Nephron (organoid): ENCODE results near the gene CBFB.

Experiments
- H3K27ac Mint-ChIP-seq, 3 experiments: 2 replicates each; pipeline ENCODE4 v1.8.0; 2020; ENCODE audit warnings: mixed read lengths in 3 of 3, mild to moderate bottlenecking in 2 of 3, moderate library complexity in 1 of 3
- H3K27me3 Mint-ChIP-seq: 2 replicates; pipeline ENCODE4 v1.8.0; 2021; ENCODE audit warnings: low read depth, mild to moderate bottlenecking, moderate library complexity, mixed read lengths
- H3K36me3 Mint-ChIP-seq: 2 replicates; pipeline ENCODE4 v1.8.0; 2020; ENCODE audit warnings: low read depth, mixed read lengths
- H3K4me1 Mint-ChIP-seq: 2 replicates; pipeline ENCODE4 v1.8.0; 2020; ENCODE audit warnings: mixed read lengths
- H3K4me3 Mint-ChIP-seq, 3 experiments: 2 replicates each; pipeline ENCODE4 v1.8.0; 2020; ENCODE audit warnings: mild to moderate bottlenecking in 3 of 3, mixed read lengths in 3 of 3, moderate library complexity in 2 of 3
- H3K9me3 Mint-ChIP-seq: 2 replicates; pipeline ENCODE4 v1.8.0; 2020; ENCODE audit warnings: mixed read lengths
- TF ChIP-seq, protein P1 (sequence below), 3 experiments: fragments of 200-600 bp; sonication (generic); IDR thresholded peaks; one replicate each; pipeline ENCODE4 v1.5.0; 2021; ENCODE audit warnings: antibody characterized with exemption in 3 of 3; ENCODE audit not compliant: unreplicated experiment in 3 of 3

The CBFB gene

DNA sequence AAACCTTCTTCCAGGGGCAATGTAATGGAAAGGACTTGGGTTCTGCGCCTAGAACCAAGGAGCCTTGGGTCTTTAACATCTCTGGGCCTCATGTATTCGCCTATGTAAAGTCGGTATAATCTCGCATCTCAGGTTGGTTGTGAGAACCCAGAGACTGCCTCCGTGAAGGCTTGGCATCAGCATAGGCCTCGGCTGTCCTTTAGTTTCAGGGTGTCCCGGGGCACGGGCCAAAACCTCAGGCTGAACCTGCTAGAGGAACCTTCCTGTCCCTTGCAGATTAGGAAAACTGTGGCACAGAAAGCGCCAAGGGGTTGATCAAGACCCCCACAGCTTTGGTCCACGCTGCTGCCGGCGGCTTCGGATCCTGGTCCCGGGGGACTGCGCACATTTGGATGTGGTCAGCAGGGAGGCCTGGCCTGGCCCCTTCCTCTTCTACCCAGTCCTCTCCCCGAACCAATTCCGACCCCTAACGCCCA lies 80.0 kb downstream of the CBFB start:
- peaks cover 40% of the 10 kb centered on the region for H3K4me1 Mint-ChIP-seq
- peaks cover 3% of the 10 kb centered on the region for H3K27me3 Mint-ChIP-seq
- peak overlapping the region; percentile 99 to 100 (median 100) for H3K4me3 Mint-ChIP-seq
- H3K9me3 Mint-ChIP-seq, result no peaks in the 10 kb centered on the region
- TF ChIP-seq, protein P1, sequence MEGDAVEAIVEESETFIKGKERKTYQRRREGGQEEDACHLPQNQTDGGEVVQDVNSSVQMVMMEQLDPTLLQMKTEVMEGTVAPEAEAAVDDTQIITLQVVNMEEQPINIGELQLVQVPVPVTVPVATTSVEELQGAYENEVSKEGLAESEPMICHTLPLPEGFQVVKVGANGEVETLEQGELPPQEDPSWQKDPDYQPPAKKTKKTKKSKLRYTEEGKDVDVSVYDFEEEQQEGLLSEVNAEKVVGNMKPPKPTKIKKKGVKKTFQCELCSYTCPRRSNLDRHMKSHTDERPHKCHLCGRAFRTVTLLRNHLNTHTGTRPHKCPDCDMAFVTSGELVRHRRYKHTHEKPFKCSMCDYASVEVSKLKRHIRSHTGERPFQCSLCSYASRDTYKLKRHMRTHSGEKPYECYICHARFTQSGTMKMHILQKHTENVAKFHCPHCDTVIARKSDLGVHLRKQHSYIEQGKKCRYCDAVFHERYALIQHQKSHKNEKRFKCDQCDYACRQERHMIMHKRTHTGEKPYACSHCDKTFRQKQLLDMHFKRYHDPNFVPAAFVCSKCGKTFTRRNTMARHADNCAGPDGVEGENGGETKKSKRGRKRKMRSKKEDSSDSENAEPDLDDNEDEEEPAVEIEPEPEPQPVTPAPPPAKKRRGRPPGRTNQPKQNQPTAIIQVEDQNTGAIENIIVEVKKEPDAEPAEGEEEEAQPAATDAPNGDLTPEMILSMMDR (IDR thresholded peaks at IDR 0.05; ENCODE audit: unreplicated experiment in 3 of 3), result no peak
- H3K27ac Mint-ChIP-seq, result peak overlapping the region; percentile 98 to 99 (median 98)
- peaks cover 11% of the 10 kb centered on the region for H3K36me3 Mint-ChIP-seq

DNA sequence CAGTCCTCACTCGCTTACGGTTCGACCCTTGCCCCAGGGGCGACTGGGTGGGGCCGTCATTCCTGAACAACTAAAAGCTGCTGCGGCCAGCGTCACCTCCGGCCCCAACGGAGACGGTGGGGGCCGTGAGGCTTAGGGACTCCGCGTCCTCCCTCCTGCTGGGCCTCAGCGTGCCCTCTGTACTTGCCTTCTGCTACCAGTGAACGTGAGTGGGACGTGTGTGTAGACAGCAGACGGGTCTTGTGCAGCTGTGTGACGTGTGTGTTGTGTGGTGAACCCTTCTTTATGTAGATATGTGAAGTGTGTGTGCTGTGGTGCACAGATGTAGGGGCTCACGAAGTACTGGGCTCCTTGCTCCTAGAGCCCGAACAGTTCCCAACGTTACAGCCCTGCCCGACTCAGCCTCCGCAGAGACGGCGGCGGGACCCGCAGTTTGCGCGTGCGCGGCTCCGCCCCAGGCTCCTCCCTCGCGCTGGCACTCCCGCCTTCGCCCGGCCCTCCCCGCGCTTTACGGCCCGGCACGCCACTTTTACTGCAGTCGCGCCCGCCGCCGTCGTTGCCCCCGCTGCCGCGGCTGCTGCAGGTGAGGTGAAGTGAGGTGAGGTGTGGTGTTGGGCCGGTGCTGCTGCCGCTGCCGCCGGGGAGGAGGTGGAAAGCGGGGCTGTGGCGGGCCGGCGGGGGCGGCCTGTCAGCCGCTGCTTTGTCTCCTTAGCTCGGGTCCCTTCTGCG lies 80.6 kb downstream of the CBFB start, which contains the start of gene PHAF1:
TSS of gene PHAF1 (plus strand) at position 535 of the 729 bp plus-strand sequence. CDS start 235 bp downstream, outside the sequence.
- Mint-ChIP-seq H3K36me3 (peaks cover 11% of the 10 kb centered on the region), H3K9me3 (no peaks in the 10 kb centered on the region)

DNA sequence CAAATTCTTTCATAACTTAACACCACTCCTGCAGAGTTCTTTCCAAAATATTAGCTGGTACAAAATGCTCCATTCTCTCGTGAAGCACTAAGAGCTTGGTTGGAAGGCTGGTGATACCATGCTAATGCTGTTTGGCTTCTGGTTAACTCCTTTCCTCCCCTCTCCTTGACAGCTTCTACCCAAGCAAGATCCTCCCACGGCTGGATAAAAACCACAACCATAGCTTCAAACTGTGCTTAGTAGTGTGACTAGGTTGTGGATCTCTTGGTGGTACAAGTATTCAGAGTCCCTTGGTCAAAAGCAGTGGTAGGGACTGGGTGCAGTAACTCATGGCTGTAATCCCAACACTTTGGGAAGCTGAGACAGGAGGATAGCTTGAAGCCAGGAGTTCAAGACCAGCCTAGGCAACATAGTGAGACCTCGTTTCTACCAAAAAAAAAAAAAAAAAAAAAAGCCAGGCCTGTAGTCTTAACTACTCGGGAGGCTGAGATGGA lies 83.0 kb downstream of the CBFB start:
- H3K36me3 Mint-ChIP-seq, result peaks cover 15% of the 10 kb centered on the region
- H3K9me3 Mint-ChIP-seq, result no peaks in the 10 kb centered on the region
- TF ChIP-seq, protein P1 (IDR thresholded peaks at IDR 0.05; ENCODE audit: unreplicated experiment in 3 of 3), result no peak
- peaks cover 3% of the 10 kb centered on the region for H3K27me3 Mint-ChIP-seq
- peak overlapping the region; percentile 99 to 100 (median 100) for H3K4me3 Mint-ChIP-seq
- peaks cover 30% of the 10 kb centered on the region for H3K4me1 Mint-ChIP-seq
- H3K27ac Mint-ChIP-seq, result no peak overlapping the region

More for the DNA sequence above, 80.6 kb downstream of the CBFB start, which contains the start of gene PHAF1:
- Mint-ChIP-seq H3K4me1 (peaks cover 35% of the 10 kb centered on the region), H3K4me3 (peak within 1 kb of the TSS; percentile 99 to 100 (median 100)), H3K27me3 (peaks cover 3% of the 10 kb centered on the region), H3K27ac (peak within 1 kb of the TSS; percentile 98 to 99 (median 98))
- TF ChIP-seq, protein P1 (IDR thresholded peaks at IDR 0.05; ENCODE audit: unreplicated experiment in 3 of 3), result no peak

DNA sequence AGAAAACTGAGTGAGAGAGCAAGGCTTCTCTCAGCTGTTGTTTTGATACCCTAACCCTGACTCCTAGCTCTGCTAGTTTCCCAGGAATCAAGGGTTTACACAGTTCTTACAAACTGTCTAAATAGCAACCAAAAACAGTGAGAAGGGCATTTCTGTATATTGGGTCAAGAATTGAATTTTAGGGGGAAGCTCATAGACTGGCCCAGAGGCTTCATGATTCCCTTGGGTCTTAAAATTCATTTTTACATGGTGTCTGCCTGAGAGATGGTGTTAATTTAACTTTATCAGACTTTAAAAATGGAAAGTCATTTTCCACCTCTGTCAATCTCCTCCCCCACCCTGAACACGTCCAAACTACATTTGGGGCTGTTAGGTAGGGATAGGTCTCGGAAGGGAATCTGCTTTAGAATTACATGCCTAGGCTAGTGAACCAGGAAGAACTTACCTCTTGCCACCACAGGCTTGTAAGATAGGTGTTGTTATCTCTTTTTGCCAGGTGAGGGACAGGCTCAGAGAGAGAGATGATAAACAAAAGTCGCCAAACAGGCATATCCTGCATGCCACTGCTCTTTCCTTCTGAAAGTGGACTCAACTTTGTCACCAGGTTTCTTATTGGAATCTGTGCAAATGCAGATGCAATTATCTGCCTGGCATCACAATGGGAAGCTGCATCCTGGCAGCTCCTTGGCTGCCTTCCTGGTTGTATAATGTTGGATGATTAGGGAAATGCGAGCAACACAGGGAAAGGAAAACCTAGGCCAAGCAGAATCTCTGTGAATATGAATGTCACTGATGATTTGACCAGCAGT lies 83.8 kb downstream of the CBFB start:
- TF ChIP-seq, protein P1 (IDR thresholded peaks at IDR 0.05; ENCODE audit: unreplicated experiment in 3 of 3), result no peak
- Mint-ChIP-seq H3K4me1 (peaks cover 30% of the 10 kb centered on the region), H3K27ac (no peak overlapping the region), H3K4me3 (peak overlapping the region in 2 of 3 experiments; percentile 40 to 59), H3K9me3 (no peaks in the 10 kb centered on the region), H3K36me3 (peaks cover 15% of the 10 kb centered on the region), H3K27me3 (peaks cover 3% of the 10 kb centered on the region)

DNA sequence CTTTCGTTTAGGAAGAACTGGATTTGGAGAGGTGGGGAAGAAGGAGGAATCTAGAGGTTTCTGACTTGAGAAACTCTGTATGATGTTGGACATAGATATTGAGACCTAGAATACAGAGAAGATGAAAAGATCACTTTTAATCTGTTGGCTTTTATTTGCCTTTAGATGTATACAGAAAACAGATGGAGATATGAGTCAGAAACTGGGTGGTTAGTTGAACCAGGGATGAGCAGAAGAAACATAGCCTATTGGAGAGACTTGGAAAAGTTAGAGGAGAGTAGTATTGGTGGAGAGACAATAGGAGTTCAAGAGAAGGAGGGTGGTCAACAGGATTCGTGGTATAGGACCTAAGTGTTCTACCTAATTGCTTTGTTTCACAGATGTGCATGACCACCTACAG lies 85.8 kb downstream of the CBFB start:
- H3K27ac Mint-ChIP-seq, result no peak overlapping the region
- H3K36me3 Mint-ChIP-seq, result peaks cover 15% of the 10 kb centered on the region
- H3K4me1 Mint-ChIP-seq, result peaks cover 20% of the 10 kb centered on the region
- no peaks in the 10 kb centered on the region for H3K27me3 Mint-ChIP-seq
- TF ChIP-seq, protein P1 (IDR thresholded peaks at IDR 0.05; ENCODE audit: unreplicated experiment in 3 of 3), result no peak
- no peak overlapping the region for H3K4me3 Mint-ChIP-seq
- no peaks in the 10 kb centered on the region for H3K9me3 Mint-ChIP-seq
